Ectodermal cell (in vitro differentiated cells): ENCODE data around the gene ADH1C.
"Not testable (repeated sequence)": the region's sequence is repeated elsewhere in the genome, so short reads cannot be mapped to it uniquely, and the experiment has no call there.

Source experiments
- H3K27ac ChIP-seq: 2 replicates; pipeline ENCODE4 v1.7.0; 2013; ENCODE audit warnings: mild to moderate bottlenecking, low read depth, low read length; ENCODE audit not compliant: insufficient read depth, poor library complexity, severe bottlenecking
- H3K27me3 ChIP-seq: 2 replicates; pipeline ENCODE4 v1.7.0; 2013; ENCODE audit warnings: mild to moderate bottlenecking, low read length; ENCODE audit not compliant: insufficient read depth, control insufficient read depth, poor library complexity, severe bottlenecking
- H3K36me3 ChIP-seq: one replicate; pipeline ENCODE4 v1.7.0; 2013; ENCODE audit warnings: low read length; ENCODE audit not compliant: control insufficient read depth, insufficient read depth
- H3K4me1 ChIP-seq: one replicate; pipeline ENCODE4 v1.7.0; 2013; ENCODE audit warnings: low read length; ENCODE audit not compliant: control insufficient read depth, insufficient read depth
- H3K4me3 ChIP-seq: 2 replicates; pipeline ENCODE4 v1.7.0; 2013; ENCODE audit warnings: low read depth, low read length, control low read depth; ENCODE audit not compliant: insufficient read depth
- H3K9me3 ChIP-seq: 2 replicates; pipeline ENCODE4 v1.7.0; 2013; ENCODE audit warnings: mild to moderate bottlenecking, low read length, moderate library complexity; ENCODE audit not compliant: control insufficient read depth
- WGBS, 2 experiments: methylation state at CpG; one replicate each; pipeline ENCODE4 v1.1.7; 2013; ENCODE audit warnings: missing lambda C conversion rate in 2 of 2; 5-methylcytosine and 5-hydroxymethylcytosine counted together

The ADH1C gene

DNA sequence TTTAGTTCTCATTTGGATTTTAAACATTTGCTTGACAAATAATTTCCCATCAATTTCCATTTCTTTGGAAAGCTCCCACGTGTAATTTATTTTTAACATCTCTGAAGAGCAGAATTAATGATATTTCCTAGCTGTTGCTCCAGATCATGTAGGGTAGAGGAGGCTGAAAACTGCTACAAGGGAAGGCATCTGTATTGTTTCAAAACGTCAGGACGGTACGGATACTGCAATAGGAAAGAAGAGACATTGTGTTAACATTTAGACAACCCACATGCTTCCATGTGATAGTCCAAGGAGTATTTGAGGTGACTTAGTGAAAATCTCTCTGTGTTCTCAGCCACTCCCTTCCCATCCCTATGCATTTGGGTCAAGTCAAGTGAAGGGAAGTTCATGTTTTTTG lies 16.0 kb downstream of the ADH1C start:
- Histone ChIP-seq H3K27me3 (no peaks in the 10 kb centered on the region), H3K36me3 (no peaks in the 10 kb centered on the region), H3K9me3 (no peaks in the 10 kb centered on the region), H3K27ac (no peak overlapping the region), H3K4me1 (no peaks in the 10 kb centered on the region), H3K4me3 (no peak overlapping the region)
- WGBS, 2 experiments = 81 to 96% methylated on average over 4 of the region's 4 CpGs

DNA sequence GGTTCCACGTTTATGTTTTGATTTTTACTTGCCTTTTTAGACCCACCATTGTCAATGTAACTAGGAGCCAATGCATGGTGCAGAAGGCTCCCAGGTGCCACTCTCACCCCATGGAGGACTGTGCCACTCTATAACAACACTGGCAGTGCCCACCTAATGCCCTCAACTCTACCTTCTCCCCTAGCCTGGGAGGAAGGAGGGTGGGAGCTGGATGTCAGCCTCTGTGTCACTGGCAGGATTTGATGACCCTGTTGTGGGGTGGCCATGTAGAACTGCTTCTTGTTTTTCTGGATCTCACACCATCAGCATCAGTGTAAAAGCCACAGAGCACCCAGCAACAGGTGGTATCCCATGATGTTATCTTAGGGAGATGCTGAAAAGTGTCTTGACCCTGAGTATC lies 17.7 kb downstream of the ADH1C start:
- Histone ChIP-seq H3K27ac (no peak overlapping the region), H3K4me3 (no peak overlapping the region), H3K27me3 (no peaks in the 10 kb centered on the region), H3K36me3 (no peaks in the 10 kb centered on the region), H3K9me3 (no peaks in the 10 kb centered on the region), H3K4me1 (no peaks in the 10 kb centered on the region)
- 88 to 96% methylated on average over 1 of the region's 1 CpG for WGBS, 2 experiments

DNA sequence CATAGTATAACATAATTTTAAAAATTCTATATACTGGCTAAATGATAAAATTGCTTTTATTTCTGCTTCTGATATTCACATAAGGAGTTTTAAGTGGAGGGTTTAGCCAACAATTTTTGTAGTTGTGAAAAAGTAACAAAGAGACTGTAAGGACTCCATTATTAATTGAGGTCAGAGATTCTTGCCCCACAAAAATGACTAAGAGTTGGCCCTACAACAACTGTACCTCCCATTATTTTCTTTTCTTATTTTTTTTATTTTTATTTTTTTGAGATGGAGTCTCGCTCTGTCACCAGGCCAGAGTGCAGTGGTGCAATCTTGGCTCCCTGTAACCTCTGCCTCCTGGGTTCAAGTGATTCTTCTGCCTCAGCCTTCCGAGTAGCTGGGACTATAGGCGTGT lies 21.9 kb downstream of the ADH1C start:
- Histone ChIP-seq H3K4me1 (no peaks in the 10 kb centered on the region), H3K36me3 (no peaks in the 10 kb centered on the region), H3K9me3 (no peaks in the 10 kb centered on the region), H3K27me3 (no peaks in the 10 kb centered on the region), H3K27ac (no peak overlapping the region), H3K4me3 (no peak overlapping the region)
- 91 to 93% methylated on average over 3 of the region's 3 CpGs for WGBS, 2 experiments

DNA sequence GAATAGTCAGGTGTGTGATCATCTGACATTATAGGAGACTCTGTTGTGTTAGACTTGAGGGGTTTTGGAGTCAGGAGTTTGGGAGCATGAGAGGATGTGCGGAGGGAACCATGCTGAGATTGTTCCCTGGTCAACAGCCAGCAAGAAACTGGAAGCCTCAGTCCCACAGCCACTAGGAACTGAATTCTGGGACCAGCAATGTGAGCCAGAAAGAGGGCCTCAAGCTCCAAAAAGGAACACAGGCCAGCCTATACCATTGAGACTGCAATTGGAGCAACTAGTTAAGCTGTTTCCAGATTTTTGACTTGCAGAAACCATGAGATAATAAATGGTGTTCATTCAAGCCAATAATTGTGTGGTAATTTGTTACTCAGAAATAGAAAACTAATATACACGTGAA lies 22.7 kb downstream of the ADH1C start:
- Histone ChIP-seq H3K36me3 (no peaks in the 10 kb centered on the region), H3K27ac (no peak overlapping the region), H3K27me3 (no peaks in the 10 kb centered on the region), H3K4me1 (no peaks in the 10 kb centered on the region), H3K9me3 (no peaks in the 10 kb centered on the region), H3K4me3 (no peak overlapping the region)
- 88 to 96% methylated on average over 1 of the region's 2 CpGs for WGBS, 2 experiments

DNA sequence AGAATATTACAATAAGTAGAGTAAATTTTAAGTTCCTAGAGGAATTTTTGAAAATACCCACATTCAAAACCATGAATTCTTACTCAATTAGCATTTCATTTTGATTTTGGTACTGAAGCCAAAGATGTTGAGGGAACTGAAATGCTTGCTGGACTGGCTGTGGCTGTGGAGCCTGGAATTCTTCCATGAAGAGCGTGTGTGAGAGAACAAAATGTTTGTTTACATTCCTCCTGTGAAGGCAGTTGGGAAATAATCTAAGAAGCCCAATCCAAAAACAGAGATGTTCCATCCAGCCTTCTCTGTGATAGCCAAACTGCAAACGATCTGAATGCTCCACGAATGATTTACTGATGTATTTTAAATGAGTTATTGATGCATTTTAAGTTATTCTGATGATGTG lies 27.6 kb downstream of the ADH1C start:
- H3K36me3 ChIP-seq = no peaks in the 10 kb centered on the region
- no peaks in the 10 kb centered on the region for H3K9me3 ChIP-seq
- WGBS, 2 experiments = 87 to 94% methylated on average over 3 of the region's 3 CpGs
- H3K4me1 ChIP-seq = no peaks in the 10 kb centered on the region
- H3K27ac ChIP-seq = no peak overlapping the region
- no peak overlapping the region for H3K4me3 ChIP-seq
- no peaks in the 10 kb centered on the region for H3K27me3 ChIP-seq

DNA sequence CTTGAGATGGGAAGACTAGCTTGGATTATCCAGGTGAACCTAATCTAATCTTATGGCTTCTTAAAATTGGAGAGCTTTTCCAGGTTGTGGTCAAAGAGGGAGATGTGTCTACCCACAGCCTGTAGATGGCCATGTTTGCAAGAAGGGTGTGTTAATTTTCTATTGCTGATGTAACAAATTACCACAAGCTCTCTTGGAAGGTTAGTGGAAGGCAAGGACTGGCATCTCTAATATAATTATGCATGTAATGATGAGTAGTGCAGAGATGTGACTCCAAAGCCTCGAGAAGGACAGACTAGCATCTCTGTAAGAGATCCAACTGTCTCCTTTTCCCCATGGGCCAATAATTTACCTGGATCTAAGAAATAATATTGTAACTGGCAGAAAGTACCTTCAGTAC lies 28.2 kb downstream of the ADH1C start:
- no peak overlapping the region for H3K27ac ChIP-seq
- WGBS, 2 experiments = 92 to 100% methylated on average over 1 of the region's 1 CpG
- H3K4me1 ChIP-seq = no peaks in the 10 kb centered on the region
- H3K4me3 ChIP-seq = no peak overlapping the region
- no peaks in the 10 kb centered on the region for H3K36me3 ChIP-seq
- H3K9me3 ChIP-seq = no peaks in the 10 kb centered on the region
- no peaks in the 10 kb centered on the region for H3K27me3 ChIP-seq

DNA sequence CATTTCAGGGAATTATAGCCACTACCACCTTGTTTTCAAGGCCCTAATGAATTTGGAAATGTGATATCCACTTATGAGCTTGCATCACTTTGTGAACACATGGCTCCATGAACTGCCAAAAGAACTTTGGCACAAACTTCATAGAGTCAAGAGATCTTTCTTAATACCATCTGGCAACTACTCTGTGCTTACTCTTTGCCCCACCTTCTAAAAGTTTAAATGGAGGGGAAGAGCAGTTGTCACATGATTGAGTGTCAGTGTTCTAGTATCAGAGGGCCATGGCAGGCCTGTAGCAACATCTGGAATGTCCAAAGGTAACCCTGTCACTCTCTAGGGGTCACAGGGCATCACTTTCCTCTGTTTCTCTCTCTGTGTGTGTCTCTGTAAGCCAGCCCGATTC lies 28.8 kb downstream of the ADH1C start:
- H3K9me3 ChIP-seq = no peaks in the 10 kb centered on the region
- no peaks in the 10 kb centered on the region for H3K4me1 ChIP-seq
- WGBS, 2 experiments = 100% methylated on average over 1 of the region's 1 CpG
- H3K27me3 ChIP-seq = no peaks in the 10 kb centered on the region
- H3K27ac ChIP-seq = no peak overlapping the region
- H3K4me3 ChIP-seq = no peak overlapping the region
- no peaks in the 10 kb centered on the region for H3K36me3 ChIP-seq

DNA sequence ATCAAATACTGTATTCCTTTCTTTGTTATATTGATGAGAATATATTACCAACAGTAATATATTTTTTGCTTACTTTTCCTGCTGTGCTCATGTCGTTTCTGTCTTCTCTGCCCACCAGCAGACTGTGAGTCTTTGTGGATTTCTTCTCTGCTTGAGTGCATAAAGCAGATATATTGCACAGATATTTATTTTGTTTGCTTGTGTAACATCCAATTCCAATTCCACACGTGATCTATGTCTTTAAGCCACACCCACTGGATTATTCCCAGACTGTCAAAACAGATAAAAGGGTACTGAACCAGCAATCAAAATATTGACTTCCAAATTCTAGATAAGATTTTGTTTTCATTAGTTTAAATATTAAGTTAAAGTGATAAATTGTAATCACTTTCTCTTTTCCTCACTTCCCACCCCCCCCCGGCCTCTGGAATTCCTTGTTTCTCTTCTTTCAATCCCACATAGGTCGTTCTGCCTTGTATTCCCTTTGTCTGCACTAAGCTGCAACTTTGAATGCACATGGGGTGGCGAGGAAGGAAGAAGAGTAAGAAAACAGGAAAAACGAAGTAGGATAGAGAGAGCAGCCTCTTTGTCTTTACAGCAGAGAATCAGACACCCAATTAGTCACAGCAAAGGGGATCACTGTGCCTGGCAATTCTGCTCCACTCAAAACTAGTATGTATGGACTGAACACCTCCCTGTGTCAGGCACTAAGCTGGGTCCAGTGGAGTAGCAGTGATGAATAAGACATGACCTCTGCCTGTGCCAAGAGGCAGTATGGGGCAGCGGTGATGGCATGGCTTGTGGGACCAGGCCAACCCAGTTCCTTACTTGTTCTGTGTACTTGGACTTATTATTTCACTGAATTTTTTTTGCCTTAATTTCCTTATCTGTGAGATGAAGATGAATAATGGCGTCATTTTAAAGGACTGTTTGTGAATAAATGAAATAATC lies 31.0 kb downstream of the ADH1C start, which contains the start of gene ADH1B:
ADH1B (minus strand) TSS at position 161 of the 951 bp plus-strand sequence; CDS start at position 91, 70 bp downstream.
- H3K27me3 ChIP-seq = no peaks in the 10 kb centered on the region
- no peak within 1 kb of the TSS for H3K27ac ChIP-seq
- H3K36me3 ChIP-seq = no peaks in the 10 kb centered on the region
- 50 to 52% methylated on average over 4 to 7 of the region's 8 CpGs for WGBS, 2 experiments
- H3K4me1 ChIP-seq = no peaks in the 10 kb centered on the region
- no peaks in the 10 kb centered on the region for H3K9me3 ChIP-seq
- no peak within 1 kb of the TSS for H3K4me3 ChIP-seq

DNA sequence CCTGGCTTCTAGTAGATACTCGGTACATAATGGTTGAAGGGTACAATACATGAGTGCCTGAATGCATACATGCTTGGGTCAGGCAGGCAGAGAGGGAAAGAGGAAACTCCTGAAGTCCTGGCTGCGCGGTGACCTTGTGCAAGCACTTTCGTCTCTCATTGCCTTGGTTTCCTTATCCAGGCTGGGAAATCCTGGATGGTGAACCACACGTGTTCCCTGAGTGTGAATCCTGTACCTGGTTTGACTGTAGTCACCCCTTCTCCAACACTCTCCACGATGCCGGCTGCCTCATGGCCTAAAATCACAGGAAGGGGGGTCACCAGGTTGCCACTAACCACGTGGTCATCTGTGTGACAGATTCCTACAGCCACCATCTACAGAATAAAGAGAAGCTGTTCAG lies 34.7 kb downstream of the ADH1C start:
- H3K36me3 ChIP-seq, H3K27ac ChIP-seq, H3K4me3 ChIP-seq, H3K9me3 ChIP-seq, H3K4me1 ChIP-seq, H3K27me3 ChIP-seq: not testable (repeated sequence)
- WGBS, 2 experiments = 91 to 93% methylated on average over 7 to 8 of the region's 8 CpGs

DNA sequence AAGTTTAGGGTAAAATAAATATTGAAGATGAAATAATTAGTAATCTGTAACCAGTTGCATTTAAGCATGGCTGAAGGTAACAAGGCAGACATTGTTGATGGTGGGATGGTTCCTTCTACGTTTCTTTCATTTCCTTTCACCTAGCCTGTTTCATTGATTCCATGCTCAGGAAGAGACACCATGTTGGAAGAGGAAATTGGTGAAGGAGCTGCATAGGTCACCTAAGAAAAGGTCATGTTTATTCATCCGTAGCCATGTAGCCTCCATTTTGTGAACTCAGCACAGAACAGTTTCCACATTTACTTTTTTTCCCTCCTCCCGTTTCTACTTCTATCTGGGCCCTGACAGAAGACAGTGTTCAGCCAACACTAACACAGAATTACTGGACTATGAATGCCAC lies 35.2 kb downstream of the ADH1C start:
- H3K9me3 ChIP-seq = no peaks in the 10 kb centered on the region
- no peaks in the 10 kb centered on the region for H3K36me3 ChIP-seq
- no peaks in the 10 kb centered on the region for H3K27me3 ChIP-seq
- H3K4me1 ChIP-seq = no peaks in the 10 kb centered on the region
- no peak overlapping the region for H3K27ac ChIP-seq
- no peak overlapping the region for H3K4me3 ChIP-seq
- WGBS, 2 experiments = 94 to 95% methylated on average over 3 of the region's 3 CpGs
